ENCODE measurements around the gene PPP2CA. TPM values are rescaled to one million over a fixed set of nuclear protein-coding genes. Genes with fewer than 3 reads are reported as not detected.

The PPP2CA gene
- total and polyA plus RNA-seq, 10 of the 15 experiments (the other 5 are each of a cell fraction or from before 2014, with no cell fraction given): 18.6 to 385 (median 134) TPM

DNA sequence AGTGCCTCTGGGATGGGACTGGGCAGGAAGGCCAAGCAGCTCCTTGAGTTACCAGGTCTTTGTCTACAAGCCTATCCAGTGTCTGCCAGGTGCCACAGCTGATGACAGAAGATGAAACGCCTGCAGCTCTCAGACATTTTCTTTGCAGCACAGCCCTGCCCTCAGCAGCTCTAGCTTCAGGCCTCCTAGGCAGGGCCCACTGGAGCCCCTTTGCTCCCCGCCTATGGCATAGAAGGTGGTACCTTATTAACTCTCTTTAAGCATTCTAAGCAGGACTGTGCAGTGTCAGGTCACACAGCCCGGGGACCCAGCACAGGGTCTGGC is 47.8 kb downstream of the PPP2CA start:
- H3K27me3 ChIP-seq (replicated peaks in 1 of 2; ENCODE audit: control insufficient read depth in 2 of 2, insufficient read depth in 2 of 2, low read length in 1 of 2): no peaks in the 10 kb centered on the region
- DNase-seq (ENCODE audit: low read depth, low spot score) (no peak), ATAC-seq (no peak), FAIRE-seq (no peak)
- H3K9me3 ChIP-seq (replicated peaks; ENCODE audit: control insufficient read depth, insufficient read depth, low read length): no peaks in the 10 kb centered on the region
- no peaks in the 10 kb centered on the region for H4K20me1 ChIP-seq (ENCODE audit: control insufficient read depth, insufficient read depth)
- peaks cover 39% of the 10 kb centered on the region for H3K79me2 ChIP-seq (ENCODE audit: control insufficient read depth, insufficient read depth, low read length)
- ChIA-PET SMC1A (ENCODE audit: uncharacterized antibody, unreplicated experiment) (interaction anchor here (1.1 to 1.3 kb wide), 4 partner anchors 9 to 112 kb away, joined by 3 to 5 read pairs (median 4); no protein-coding TSS in a partner anchor), POLR2A (interaction anchor here (0.8 to 1.9 kb wide), 3 partner anchors 13 to 77 kb away, joined by 3 to 7 read pairs (median 3); no protein-coding TSS in a partner anchor), CTCF (interaction anchor here (0.9 to 1.6 kb wide), 3 partner anchors 31 to 138 kb away, joined by 4 to 6 read pairs (median 5); no protein-coding TSS in a partner anchor), RAD21 (ENCODE audit: unreplicated experiment) (interaction anchor here (1.2 to 4.0 kb wide), 2 partner anchors 111 to 138 kb away, joined by 3 to 15 read pairs; no protein-coding TSS in a partner anchor)
- H3K4me3 ChIP-seq: no peak overlapping the region
- H3K4me1 ChIP-seq (ENCODE audit: control insufficient read depth, insufficient read depth, low read length): peaks cover 3% of the 10 kb centered on the region
- peaks cover 0 to 2% of the 10 kb centered on the region in 2 experiments; a peak in 1 of 4 replicates for H3K36me3 ChIP-seq (ENCODE audit: control insufficient read depth in 2 of 2, insufficient read depth in 2 of 2, low read length in 1 of 2)
- BruUV-seq (replicated peaks): no TSS peak
- intact Hi-C loops (cut with micrococcal nuclease; ENCODE audit: unreplicated experiment): loop anchor here (5.0 kb wide), 1 partner anchor 194 kb away; the partner anchor contains the start of gene UBE2B
- H3K27ac ChIP-seq (ENCODE audit: control insufficient read depth, insufficient read depth): no peak overlapping the region
- TF ChIP-seq ESRRA (IDR thresholded peaks at IDR 0.05; ENCODE audit: low read length) (no peak), IKZF1 (conservative IDR thresholded peaks at IDR 0.05) (no peak), NFYB (IDR thresholded peaks at IDR 0.05; ENCODE audit: insufficient read depth, low read depth, low read length) (no peak), ATF7 (IDR thresholded peaks at IDR 0.05; ENCODE audit: low read depth) (no peak), CREM (IDR thresholded peaks at IDR 0.05; ENCODE audit: low read depth) (no peak), TCF12 (IDR thresholded peaks at IDR 0.05; ENCODE audit: low read depth, low read length) (no peak), HCFC1 (IDR thresholded peaks at IDR 0.05; ENCODE audit: low read length) (no peak), DPF2 (IDR thresholded peaks at IDR 0.05) (no peak), PAX8 (IDR thresholded peaks at IDR 0.05) (no peak), CHD1 (IDR thresholded peaks at IDR 0.05; ENCODE audit: low read depth, low read length) (no peak), TCF7 (IDR thresholded peaks at IDR 0.05; ENCODE audit: borderline replicate concordance) (no peak), SRF (IDR thresholded peaks at IDR 0.05; ENCODE audit: low read depth in 2 of 2, low read length in 2 of 2) (no peak), RELA (IDR thresholded peaks at IDR 0.05; ENCODE audit: borderline replicate concordance, partially characterized antibody) (no peak), MEF2B (IDR thresholded peaks at IDR 0.05; ENCODE audit: partially characterized antibody, poor library complexity, severe bottlenecking) (no peak)
- TF ChIP-seq, protein P1, sequence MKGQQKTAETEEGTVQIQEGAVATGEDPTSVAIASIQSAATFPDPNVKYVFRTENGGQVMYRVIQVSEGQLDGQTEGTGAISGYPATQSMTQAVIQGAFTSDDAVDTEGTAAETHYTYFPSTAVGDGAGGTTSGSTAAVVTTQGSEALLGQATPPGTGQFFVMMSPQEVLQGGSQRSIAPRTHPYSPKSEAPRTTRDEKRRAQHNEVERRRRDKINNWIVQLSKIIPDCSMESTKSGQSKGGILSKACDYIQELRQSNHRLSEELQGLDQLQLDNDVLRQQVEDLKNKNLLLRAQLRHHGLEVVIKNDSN (IDR thresholded peaks at IDR 0.05; ENCODE audit: borderline replicate concordance, extremely low read length, insufficient read depth, low read depth, low read length): no peak
- H3K9ac ChIP-seq (ENCODE audit: control insufficient read depth, insufficient read depth, low read length): no peak overlapping the region
- H3K4me2 ChIP-seq (ENCODE audit: control insufficient read depth, insufficient read depth): no peak overlapping the region
- WGBS (ENCODE audit: insufficient coverage, insufficient replicate concordance, low lambda C conversion rate, missing lambda C conversion rate): 52% methylated on average over 3 of the region's 3 CpGs
- H2AFZ ChIP-seq (ENCODE audit: control insufficient read depth, low read depth, low read length): no peak overlapping the region
- in situ Hi-C loops (cut with MboI): no loop called here

Data from GM12878 (cell line).